Measurements from ENCODE around the gene SH2D3A. TPM values are rescaled to one million over a fixed set of nuclear protein-coding genes. Genes with fewer than 3 reads are reported as not detected.

SH2D3A gene
- total and polyA plus RNA-seq, 2 donors (not counting 3 experiments of a cell fraction or from before 2014, with no cell fraction given), result 0.04 to 0.53 TPM

DNA sequence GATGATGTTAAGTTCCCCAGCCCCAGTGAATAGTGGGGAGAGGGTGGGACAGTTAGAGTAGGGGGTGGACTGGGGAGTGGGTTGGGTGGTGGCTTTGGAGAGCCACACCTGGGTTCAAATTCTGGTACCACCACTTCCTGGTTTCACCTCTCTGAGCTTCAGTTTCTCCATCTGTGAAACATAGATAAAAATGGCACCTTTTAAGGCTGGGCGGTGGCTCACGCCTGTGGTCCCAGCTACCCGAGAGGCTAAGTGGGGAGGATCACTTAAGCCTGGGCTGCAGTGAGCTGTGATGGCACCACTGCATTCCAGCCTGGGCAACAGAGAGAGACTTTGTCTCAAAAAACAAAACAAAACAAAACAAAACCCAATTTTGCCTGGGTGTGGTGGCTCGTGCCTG is 11.2 kb upstream of the SH2D3A start:
- DNase-seq (ENCODE audit: low read depth, low spot score) (no peak), FAIRE-seq (no peak)
- H4K20me1 ChIP-seq (replicated peaks; ENCODE audit: control insufficient read depth, extremely low read depth, insufficient read depth, low read length), result no peaks in the 10 kb centered on the region
- no peaks in the 10 kb centered on the region for H3K36me3 ChIP-seq (ENCODE audit: control insufficient read depth in 2 of 2, extremely low read depth in 1 of 2, insufficient read depth in 2 of 2, low read length in 2 of 2)
- H3K9ac ChIP-seq (replicated peaks; ENCODE audit: extremely low read depth, insufficient read depth, low read length), result no peak overlapping the region
- H3K27me3 ChIP-seq (ENCODE audit: control insufficient read depth in 2 of 2, insufficient read depth in 2 of 2, low read length in 2 of 2), result no peaks in the 10 kb centered on the region
- TF ChIP-seq JUN (IDR thresholded peaks at IDR 0.05; ENCODE audit: borderline replicate concordance, insufficient read depth, insufficient read length, low read depth), result no peak
- TF ChIP-seq POLR2AphosphoS5 (IDR thresholded peaks at IDR 0.05; ENCODE audit: insufficient read depth, low read depth, low read length), result no peak
- TF ChIP-seq MYC (IDR thresholded peaks at IDR 0.05; ENCODE audit: low read depth, low read length), result no peak
- TF ChIP-seq POLR2A (IDR thresholded peaks at IDR 0.05; ENCODE audit: low read depth, low read length), result no peak
- no peak for TF ChIP-seq GATA2 (IDR thresholded peaks at IDR 0.05; ENCODE audit: insufficient read depth, insufficient read length, low read depth, low read length)
- no peak for TF ChIP-seq EZH2 (IDR thresholded peaks at IDR 0.05; ENCODE audit: borderline replicate concordance, low read depth, low read length, severe bottlenecking)
- TF ChIP-seq, protein P1, sequence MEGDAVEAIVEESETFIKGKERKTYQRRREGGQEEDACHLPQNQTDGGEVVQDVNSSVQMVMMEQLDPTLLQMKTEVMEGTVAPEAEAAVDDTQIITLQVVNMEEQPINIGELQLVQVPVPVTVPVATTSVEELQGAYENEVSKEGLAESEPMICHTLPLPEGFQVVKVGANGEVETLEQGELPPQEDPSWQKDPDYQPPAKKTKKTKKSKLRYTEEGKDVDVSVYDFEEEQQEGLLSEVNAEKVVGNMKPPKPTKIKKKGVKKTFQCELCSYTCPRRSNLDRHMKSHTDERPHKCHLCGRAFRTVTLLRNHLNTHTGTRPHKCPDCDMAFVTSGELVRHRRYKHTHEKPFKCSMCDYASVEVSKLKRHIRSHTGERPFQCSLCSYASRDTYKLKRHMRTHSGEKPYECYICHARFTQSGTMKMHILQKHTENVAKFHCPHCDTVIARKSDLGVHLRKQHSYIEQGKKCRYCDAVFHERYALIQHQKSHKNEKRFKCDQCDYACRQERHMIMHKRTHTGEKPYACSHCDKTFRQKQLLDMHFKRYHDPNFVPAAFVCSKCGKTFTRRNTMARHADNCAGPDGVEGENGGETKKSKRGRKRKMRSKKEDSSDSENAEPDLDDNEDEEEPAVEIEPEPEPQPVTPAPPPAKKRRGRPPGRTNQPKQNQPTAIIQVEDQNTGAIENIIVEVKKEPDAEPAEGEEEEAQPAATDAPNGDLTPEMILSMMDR (IDR thresholded peaks at IDR 0.05; ENCODE audit: extremely low read depth in 1 of 2, insufficient read depth in 1 of 2, low read depth in 1 of 2, low read length in 2 of 2), result no peak
- TF ChIP-seq, protein P2, sequence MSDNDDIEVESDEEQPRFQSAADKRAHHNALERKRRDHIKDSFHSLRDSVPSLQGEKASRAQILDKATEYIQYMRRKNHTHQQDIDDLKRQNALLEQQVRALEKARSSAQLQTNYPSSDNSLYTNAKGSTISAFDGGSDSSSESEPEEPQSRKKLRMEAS (IDR thresholded peaks at IDR 0.05; ENCODE audit: insufficient read depth, insufficient read length), result no peak
- no peak for TF ChIP-seq FOS (IDR thresholded peaks at IDR 0.05; ENCODE audit: borderline replicate concordance, insufficient read depth, low read length)
- ChIA-PET POLR2A (no interaction called here), CTCF (no interaction called here)
- intact Hi-C loops (cut with micrococcal nuclease) (no loop called here), dilution Hi-C loops (cut with MboI; ENCODE audit: extremely low pct_ligation_motif_present, low sequenced_read_pairs) (no loop called here)
- H3K27ac ChIP-seq (ENCODE audit: insufficient read depth, low read depth, low read length), result no peak overlapping the region
- H2AFZ ChIP-seq (ENCODE audit: low read depth, low read length), result no peak overlapping the region
- no peak overlapping the region for H3K4me2 ChIP-seq (ENCODE audit: insufficient read depth, low read length)
- no peak overlapping the region for H3K4me3 ChIP-seq (replicated peaks in 1 of 3; ENCODE audit: insufficient read depth in 1 of 3, low read depth in 1 of 3, low read length in 3 of 3)
- no peaks in the 10 kb centered on the region for H3K9me3 ChIP-seq (replicated peaks; ENCODE audit: control insufficient read depth, insufficient read depth, low read length)
- no TSS peak for BruUV-seq (replicated peaks)
- no peaks in the 10 kb centered on the region for H3K9me1 ChIP-seq (replicated peaks; ENCODE audit: control insufficient read depth, extremely low read depth, insufficient read depth, low read length)
- no peaks in the 10 kb centered on the region for H3K4me1 ChIP-seq (ENCODE audit: control insufficient read depth, extremely low read depth, insufficient read depth, low read length)
- no peaks in the 10 kb centered on the region for H3K79me2 ChIP-seq (ENCODE audit: control insufficient read depth, insufficient read depth, low read length)
